ENCODE measurements around the gene KCNQ1.

The KCNQ1 gene

DNA sequence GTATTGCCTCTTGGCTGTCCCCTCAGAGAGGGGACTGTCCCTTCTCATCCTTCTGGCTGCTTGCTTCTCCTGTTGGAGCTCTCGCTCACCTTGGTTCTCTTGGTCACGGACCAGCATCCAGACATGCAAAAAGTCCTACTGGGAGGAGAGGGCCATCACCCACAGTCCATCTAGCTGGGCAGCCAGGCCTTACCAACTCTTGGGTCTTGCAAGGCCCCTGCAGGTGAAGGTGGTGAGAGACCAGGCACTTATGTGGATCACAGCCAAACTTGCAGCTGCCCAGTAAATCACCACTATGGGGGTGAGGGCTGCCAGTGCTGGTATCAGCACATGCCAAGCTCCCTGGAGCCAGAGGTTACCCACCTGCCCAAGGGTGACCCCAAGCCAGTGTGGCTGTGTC, 218.7 kb downstream of the KCNQ1 start:
- DNase-seq (ENCODE audit: low read depth, low spot score): no peak

DNA sequence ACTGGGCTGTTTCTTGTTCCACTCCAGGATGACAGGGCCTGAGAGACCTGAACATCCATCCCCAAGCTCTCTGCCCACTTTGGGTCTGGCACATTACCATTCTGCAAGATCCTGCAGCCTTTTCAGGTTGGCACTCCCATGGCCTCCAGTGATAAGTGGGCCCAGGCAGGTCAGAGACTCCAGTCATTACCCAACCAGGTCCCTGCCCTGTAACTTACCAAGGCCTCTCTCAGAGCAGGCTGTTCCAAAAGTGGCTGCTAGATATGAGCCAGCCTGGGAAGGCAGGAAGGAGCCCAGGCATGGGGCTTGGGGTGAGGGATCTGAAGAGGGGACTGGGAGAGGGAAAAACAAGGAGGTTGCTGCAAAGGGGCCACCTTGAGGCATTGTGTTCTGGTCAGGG, 219.1 kb downstream of the KCNQ1 start:
- no peak for DNase-seq (ENCODE audit: low read depth, low spot score)

DNA sequence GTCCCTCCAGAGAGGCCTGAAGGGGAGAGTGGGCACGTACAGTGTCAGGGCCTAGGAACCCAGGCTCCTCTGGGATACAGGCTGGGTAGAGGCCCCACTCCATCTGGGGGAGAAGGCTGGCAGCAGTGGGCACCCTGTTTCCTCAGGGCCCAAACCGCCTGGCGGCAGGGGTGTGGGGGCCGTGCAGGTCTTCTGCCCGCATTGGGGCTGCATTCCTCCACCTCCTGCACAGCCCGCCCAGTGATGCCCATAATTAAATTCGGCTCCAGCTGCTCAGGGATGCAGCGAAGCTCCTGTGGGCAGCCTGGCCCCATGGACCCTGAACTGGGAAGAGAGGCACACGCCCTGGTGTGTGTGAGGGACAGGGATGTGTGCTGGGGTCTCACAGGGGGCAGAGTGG, 219.6 kb downstream of the KCNQ1 start:
- DNase-seq (ENCODE audit: low read depth, low spot score): no peak

DNA sequence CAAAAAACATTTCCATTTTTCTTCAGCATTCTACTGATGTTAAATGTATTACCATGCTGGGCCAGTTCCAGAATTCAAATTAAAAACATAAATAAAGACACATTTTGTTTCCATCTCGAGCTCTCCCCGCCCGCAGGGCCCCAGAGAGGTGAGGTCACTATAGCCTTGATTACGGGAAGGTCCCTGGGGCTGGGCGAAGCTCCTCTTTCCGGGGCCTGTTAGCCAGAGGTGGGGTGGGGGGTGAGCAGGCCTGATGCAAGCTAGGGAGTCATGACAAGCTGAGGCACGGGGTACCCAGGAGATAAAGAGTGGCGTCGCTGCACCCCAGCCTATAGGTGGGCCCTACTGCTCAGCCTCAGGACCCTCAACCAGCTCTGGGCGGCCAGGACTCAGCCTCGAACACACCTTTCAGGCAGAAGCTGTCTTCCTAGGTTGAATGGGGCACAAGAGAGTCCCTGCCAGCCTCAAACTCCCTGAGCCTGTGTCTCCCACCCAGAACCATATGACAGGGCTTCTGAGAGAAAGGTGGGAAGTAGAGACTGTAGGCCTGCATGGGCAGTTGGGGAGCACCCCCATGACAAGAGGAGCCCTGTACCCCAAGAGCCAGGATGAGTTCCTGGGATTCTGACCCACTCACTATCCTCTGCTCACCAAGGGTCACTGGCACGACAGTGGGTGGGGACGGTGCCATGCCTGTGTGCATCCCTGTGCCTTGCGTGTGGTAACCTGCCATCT, 220.2 kb downstream of the KCNQ1 start:
- no peak for DNase-seq (ENCODE audit: low read depth, low spot score)

DNA sequence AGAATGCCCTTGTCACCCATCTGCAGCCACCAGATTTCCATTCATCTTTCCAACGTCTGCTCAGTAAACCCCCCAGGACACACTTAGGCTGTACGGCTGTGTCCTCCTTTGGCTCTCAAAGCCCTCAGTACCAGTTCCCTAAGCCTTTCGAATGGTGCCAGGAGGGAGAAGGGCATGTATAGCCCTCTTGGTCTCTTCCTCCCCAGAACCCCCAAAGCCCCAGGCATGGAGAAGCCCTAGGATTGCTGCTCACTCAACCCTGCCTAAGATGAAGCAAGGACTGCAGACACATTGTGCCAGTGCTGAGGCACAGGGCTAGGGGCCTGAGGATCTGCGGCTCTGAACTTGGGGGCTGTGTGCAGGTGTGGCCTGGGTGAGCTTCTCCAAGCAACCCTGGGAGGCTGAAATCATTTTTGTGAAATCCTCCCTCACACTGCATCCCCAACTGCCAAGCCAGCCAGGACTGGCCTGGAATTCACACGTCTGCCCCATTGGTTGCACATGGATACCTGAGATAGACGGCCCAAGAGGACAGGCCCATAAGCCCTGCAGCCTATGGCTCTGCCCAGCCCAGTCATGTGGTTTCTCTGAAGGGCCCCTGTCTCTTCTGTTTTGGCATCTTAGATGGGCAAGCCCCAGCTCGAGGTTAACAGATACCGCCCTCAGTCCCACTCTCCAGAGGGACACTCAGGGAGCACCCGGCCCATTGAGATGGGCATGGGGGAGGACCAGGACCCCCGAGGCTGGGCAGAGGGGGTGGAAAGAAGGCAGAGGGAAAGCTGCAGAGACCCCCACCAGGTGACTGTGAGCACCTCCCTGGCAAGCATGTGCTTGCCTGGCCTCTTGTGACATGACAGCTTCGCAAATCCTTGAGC, 221.0 kb downstream of the KCNQ1 start:
- no peak for DNase-seq (ENCODE audit: low read depth, low spot score)

DNA sequence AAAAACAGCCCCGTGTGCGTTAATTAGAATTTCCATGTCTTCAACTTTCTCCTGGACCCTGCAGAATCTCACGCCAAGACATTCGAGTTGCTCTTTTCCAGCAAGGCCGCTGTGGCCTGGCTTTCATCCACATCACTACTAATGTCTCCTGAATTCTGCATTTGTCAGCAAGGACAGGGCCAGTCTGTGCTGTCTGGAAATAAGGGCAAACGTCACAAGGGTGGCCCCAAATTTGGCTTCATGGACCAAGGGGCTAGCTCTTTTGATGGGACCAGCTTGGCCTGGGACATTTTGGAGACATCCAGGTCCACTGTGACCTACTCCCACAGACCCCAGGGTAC, 221.6 kb downstream of the KCNQ1 start:
- DNase-seq (ENCODE audit: low read depth, low spot score): no peak

DNA sequence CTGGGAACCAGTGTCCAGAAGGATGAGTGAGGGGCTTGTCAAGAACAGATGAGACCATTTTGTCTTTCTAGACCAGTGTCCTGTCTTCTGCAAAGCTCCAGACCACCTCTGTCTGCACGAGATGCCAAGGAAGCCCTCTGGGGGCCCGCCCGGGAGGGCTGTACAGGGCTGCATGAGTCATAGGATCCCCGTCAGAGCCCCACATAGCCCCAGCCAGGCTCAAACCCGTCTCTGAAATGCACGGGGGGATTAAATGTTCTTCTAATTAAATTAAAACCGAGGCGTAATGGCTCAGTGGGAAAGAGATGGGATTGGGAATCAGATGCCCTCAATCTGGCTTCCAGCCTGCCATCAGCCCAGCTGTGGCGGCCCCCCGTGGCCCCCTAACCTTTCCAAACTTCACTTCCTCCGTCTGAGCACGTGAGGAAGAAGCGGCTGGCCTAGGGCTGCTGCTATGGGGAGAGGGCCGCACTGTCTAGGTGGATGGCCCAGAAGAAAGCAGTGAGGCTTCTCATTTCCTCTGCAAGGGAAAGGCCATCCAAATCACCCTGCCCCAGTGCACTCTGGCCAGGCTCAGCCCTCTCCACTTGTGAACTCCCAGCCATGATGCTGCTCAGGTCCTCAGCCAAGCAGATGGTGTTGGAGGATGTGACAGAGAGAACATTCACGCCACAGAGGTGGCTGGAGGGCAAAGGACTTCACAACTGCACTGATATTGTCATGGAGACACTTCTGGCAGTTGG, 222.2 kb downstream of the KCNQ1 start:
- DNase-seq (ENCODE audit: low read depth, low spot score): no peak

DNA sequence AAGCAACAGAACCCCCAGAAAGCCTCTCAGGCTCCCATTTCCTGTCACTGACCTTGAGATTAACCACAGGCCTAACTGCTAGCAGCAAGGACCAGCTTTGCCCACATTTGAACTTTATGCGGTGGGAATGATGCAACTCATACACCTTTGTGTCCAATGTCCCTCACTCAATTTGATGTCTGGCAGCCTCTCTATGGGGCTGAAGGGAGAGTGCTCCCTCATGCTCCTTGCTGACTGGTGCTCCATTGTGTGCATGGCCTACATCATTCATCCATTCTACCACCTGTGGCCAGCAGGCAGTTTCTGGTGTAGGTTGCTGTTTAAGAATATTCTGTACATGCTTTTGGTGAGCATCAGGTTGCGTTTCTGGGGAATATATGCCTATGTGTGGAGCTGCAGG, 223.1 kb downstream of the KCNQ1 start:
- DNase-seq (ENCODE audit: low read depth, low spot score): no peak

DNA sequence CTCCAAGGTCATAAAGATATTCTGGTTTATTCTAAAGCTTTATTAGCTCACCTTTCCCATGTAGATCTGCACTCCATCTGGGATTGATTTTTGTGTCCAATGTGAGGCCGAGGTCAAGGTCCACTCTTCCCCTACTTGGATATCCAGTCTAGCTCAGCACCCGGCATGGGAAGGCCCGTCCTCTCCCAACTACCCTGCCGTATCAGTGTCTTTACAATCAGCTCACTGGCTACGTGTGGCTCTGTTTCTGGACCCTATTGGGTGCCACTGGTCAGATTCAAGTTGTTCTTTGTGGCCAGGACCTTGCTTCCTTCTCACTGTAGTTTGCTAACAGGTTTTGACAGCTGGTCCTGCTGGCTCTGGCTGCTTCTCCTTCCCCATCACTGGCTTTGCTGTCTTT, 224.1 kb downstream of the KCNQ1 start:
- DNase-seq (ENCODE audit: low read depth, low spot score): no peak

DNA sequence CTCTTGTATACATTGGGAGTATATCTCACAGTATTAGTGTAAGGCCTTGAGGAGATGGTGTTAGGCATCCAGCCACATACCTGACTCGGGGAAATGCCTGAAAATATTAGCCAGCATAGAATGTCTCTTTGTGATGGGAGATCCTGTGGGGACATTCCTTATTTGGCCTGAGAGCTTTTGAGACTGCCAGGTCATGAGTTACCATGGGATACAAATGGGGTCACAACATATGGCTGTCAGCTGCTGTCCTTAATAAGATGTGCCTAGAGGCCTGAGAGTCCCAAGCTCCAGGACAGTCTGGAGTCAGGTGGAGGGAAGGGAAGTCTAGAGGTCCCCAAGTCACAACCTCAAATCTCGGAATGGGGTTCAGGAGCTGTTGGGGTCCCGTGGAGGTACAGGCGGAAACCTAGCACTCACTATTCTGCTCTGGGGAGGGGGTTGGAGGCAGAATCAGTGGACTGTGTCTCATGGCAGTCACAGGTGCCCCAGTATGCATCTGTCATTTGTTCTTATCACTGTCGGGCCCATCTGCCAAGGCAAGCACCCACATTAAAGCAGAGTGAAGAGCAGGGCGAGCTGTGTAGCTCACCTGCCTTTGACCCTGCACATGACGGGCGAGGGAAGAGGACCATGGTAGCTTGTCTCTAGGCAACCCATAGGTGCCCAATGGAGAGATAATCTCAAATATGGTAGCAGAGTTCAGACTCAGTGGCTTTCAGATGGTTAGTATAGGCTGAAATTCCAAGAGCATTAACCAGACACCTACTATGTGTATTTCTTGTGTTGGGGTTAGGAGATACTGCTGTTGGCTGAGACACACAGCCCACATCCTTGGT, 225.0 kb downstream of the KCNQ1 start:
- no peak for DNase-seq (ENCODE audit: low read depth, low spot score)

DNA sequence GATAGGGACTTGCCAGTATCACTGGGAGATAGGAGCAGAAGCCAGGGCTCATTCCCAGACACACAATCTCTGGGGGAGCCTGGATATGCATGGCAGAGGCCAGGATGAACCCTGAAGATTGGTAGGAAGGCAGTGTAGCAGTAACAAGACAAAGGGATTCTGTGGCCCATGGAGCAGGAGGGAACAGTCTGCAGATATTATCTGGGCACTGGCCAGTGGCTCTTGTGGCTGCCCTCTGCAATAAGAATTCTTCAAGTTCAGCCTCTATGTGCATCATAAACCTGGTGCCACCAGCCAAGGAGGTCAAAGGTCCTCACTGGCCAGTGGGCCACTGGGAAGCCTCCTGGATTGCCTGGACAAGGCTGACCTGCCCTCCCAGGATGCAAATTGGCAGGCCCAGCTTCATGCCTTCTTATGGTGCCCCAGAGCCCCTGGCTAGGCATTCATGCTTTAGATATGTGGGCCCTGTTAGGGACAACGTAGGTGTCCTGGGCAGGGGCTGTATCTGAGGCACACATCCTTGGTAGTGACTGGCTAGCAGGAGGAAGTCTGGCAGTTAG, 225.8 kb downstream of the KCNQ1 start:
- no peak for DNase-seq (ENCODE audit: low read depth, low spot score)

DNA sequence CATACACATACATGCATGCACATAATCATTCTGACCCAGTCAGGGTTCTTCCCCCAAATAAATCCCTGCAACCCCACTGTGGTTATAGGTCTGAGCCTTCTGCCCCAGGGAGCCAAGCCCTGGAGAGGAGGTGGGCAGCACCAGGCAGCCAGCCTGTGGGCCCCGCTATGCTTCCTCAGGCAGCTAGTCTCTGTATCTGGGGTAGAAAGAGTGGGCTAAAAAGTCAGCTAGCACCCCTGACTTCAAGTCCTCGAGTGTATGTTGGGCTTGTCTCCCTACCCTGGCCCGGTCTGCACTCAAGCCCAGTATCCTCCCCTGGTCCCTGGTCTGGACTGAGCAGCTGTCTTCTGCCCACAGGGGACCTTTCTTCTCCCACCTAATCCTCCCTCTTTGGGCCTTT, 226.9 kb downstream of the KCNQ1 start:
- DNase-seq (ENCODE audit: low read depth, low spot score): no peak

DNA sequence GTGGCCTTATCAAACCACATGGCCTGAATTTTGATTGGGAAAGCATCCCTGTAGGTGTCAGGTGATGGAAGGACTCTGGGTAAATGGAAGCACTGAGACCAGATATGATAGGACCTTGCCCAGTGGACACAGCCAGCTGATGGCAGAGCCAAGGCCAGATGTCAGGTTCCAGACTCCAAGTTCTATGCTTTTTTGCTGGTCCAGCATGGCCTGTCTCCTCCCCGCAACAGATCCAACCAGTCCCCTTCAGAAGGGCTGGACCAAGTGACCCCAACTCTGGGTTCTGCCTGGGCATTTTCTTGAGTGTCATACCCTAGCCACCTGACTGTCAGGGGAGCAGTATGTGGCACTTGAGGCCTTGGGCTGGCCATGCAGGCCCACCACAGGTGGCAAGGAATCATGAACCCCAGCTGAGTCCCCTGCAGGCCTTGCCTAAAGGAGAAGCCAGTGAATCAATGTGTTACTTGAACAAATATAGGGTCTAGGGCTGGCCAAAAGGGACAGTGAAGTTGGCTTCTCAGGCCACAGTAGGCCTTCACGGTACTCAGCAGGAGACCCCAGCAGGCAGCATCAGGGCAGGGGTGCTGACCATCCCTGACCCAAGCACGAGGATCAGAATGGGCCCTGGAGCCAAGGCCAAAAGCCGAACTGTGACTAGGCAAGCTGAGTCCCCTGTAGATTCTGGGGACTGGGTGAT, 227.9 kb downstream of the KCNQ1 start:
- DNase-seq (ENCODE audit: low read depth, low spot score): no peak

DNA sequence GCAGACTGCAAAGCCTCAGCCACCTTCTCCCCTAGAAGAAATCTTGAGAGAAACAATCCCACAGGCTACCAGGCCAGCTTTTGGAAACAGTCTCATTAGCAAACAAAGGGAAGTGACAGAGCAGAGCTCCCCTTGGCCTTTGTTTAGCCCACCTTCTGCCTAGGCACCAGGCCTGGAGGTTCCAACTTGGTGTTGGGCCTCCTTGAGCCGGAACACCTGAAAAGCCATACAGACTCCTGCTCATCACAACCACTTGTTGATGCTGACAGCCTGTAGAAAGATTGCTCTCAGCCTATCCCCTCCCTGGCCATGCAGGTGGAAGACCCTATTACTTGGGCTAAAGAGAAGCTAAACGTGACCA, 228.4 kb downstream of the KCNQ1 start:
- no peak for DNase-seq (ENCODE audit: low read depth, low spot score)

DNA sequence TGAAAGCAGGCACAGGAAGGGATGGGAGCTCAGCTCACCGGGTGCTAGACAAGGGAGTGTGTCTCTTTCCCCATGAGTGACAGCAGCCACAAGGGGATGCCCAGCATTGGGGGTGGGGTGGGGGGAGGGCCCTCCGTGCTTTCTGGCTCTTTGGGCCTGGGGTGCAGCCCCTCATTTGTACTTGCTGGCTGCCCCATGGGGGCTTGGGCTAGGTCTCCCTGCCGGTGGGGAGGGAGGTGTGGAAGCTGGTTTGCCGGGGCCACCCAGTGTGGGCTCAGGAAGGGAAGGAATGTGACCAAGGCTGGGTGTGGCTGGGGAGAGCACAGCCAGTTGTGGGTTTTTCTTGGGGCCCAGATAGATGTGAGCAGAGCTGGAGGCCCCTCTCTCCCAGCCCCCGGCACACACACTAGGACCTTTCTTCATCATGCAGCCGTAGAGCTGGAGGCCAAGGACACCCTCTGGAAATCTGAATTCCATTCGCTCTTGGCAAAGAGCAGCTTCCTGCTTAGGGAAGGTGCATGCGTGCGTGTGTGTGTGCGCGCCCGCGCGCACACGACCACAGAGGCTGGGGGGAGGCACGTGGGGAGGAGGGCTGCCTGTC, 229.2 kb downstream of the KCNQ1 start:
- no peak for DNase-seq (ENCODE audit: low read depth, low spot score)

DNA sequence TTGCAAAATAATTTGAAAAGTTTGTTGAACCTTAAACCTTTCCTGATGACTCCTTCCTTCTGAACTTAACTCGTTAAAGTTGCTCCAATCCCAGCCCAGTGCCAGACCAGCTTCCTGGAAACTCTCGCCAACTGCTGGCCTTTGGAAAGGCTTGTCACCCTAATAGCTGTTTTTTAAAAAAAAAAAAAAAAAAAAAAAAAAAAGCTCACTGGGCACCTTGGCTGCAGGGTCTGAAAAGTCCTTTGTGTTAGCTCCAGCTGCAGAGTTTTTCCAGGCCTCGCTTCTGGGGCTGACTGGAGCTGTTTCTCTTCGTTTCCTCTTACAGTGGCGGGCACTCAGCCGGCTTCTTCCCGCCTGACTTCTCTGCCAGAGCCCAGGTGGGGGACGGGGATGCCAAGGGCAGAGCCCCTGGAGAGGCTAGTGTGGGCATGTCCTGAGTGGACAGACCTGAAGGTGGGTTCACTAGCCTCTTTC, 229.9 kb downstream of the KCNQ1 start:
- DNase-seq (ENCODE audit: low read depth, low spot score): no peak

DNA sequence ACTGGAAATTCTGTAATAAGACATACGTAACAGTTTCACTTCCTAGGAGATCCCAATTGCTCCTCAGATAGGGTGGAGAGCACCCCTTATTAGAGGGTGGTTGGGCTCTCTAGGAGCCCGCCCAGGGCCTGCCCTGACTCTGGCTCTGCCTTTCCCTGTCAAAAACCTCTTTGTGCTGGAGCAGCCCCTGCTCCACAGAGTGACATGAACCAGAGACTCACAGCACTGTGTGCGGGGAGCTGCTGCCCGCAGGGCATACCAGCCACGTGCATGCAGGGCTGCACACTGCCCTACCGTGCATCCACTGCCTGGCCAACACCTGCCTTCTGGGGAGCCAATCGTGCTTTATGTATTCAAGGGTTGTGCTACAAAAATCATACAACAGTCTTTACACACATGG, 230.7 kb downstream of the KCNQ1 start:
- DNase-seq (ENCODE audit: low read depth, low spot score): no peak

DNA sequence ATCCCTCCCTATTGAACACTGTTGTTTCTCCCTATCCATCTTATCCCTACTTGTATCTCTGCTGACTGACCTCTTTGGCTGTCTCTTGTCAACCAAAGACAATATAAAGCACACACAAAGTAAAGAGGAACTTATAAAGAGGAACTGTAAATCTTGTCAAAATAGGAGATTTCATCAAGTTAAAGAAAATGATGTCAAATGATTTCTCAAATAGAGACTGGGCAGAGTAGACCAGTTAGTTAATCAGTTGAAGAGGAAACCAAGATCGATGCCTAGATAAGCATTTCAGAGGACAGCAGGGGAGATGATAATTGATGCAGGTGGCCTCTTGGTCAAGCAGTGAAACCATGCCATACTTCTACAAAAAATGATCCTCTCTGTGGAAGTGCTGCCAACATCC, 232.3 kb downstream of the KCNQ1 start:
- no peak for DNase-seq (ENCODE audit: low read depth, low spot score)

DNA sequence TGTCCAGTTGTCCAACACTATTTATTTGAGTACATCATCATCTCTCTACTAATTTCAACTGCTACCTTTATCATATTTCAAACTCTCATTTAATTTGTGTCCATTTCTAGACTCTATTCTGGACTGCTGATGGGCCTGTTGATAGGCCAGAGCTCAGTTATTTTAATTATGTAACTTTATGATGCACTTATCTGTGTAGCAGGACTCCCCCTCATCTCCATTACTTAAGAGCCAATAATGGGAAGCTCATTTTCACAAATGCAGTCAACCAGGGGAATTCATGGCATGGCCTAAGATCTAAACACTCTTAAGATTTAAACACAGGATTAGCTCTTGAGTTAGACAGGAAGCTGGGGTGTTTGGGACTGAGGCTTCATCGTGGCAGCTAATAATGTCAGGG, 233.6 kb downstream of the KCNQ1 start:
- no peak for DNase-seq (ENCODE audit: low read depth, low spot score)

DNA sequence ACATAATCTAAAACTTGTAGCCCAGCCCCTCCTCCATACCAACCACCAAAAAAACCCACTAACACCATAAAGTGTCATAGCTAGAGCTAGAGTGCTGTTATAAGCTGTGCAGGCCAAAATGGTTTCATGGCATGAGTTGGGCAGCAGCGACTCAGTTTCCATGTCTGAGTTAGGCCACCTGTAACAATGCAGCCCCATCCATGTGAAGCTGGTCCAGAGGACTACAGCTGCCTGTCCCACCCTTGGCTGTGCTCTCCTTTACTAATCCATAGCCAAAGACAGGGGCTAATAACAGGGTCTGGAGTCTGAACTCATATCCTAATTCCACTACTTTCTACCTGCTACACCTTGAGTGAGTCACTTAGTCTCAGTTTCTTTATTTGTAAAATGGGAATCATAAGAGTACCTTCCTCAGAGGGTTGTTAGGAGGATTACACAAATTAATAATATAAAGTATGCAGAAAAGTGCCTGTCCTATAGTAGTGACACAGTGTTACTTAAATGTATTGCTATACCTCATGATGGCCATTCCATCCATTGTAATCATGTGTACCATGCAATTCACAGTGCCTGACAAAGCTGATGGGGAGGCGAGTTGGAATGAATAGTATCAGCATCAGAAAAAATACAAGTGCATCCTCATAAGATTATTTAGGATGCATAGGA, 234.3 kb downstream of the KCNQ1 start:
- DNase-seq (ENCODE audit: low read depth, low spot score): no peak

Measured in activated naive CD8-positive, alpha-beta T cell treated with anti-CD3 and anti-CD28 coated beads, Interleukin-2, amount 50 U/mL, for 16 hours (primary cell).